Kidney (tissue), 14 donors: ENCODE results near the gene DPH7. TPM values are rescaled to one million over a fixed set of nuclear protein-coding genes. Genes with fewer than 3 reads are reported as not detected.
"Not testable (repeated sequence)": the region's sequence is repeated elsewhere in the genome, so short reads cannot be mapped to it uniquely, and the experiment has no call there.

Experiments used
- DNase-seq, 5 donors: peaks; one replicate each; pipeline ENCODE4 v3.0.0-alpha.2; 2013 to 2020
- FAIRE-seq: peaks from 2 replicates; lab custom pipeline; 2012; peaks lifted over from hg19 to GRCh38; lab: Jason Lieb, UNC
- H3K27ac ChIP-seq, 2 donors: one replicate each; pipeline ENCODE4 v1.7.0; 2013; ENCODE audit warnings: low read depth in 2 of 2, low read length in 2 of 2, inconsistent platforms in 1 of 2
- H3K27me3 ChIP-seq: one replicate; pipeline ENCODE4 v1.7.1; 2013; ENCODE audit warnings: low read length, inconsistent platforms; ENCODE audit not compliant: control insufficient read depth, insufficient read depth
- H3K36me3 ChIP-seq, 3 donors: one replicate each; pipeline versions ENCODE4 v1.7.0 to v1.7.1; 2013; ENCODE audit warnings: low read length in 3 of 3, control low read depth in 1 of 3, inconsistent platforms in 1 of 3; ENCODE audit not compliant: insufficient read depth in 3 of 3, control insufficient read depth in 2 of 3
- H3K4me1 ChIP-seq, 3 donors: one replicate each; pipeline versions ENCODE4 v1.7.0 to v1.7.1; 2013; ENCODE audit warnings: low read length in 3 of 3, inconsistent platforms in 1 of 3, low read depth in 1 of 3; ENCODE audit not compliant: control insufficient read depth in 2 of 3, insufficient read depth in 2 of 3
- H3K4me3 ChIP-seq, 3 donors: one replicate each; pipeline versions ENCODE4 v1.7.0 to v1.8.1; 2013; ENCODE audit warnings: low read length in 3 of 3, control low read depth in 1 of 3, inconsistent platforms in 1 of 3
- H3K9ac ChIP-seq, 3 donors: one replicate each; pipeline versions ENCODE4 v1.7.0 to v1.7.1; 2013; ENCODE audit warnings: low read length in 3 of 3, control low read depth in 1 of 3, inconsistent platforms in 1 of 3
- H3K9me3 ChIP-seq, 3 donors: one replicate each; pipeline versions ENCODE4 v1.7.0 to v1.7.1; 2013; ENCODE audit warnings: low read length in 3 of 3, control low read depth in 1 of 3, inconsistent platforms in 1 of 3; ENCODE audit not compliant: control insufficient read depth in 2 of 3, insufficient read depth in 1 of 3
- CTCF ChIP-seq: IDR thresholded peaks from 3 replicates; pipeline ENCODE4 v1.5.1; 2012; ENCODE audit warnings: mild to moderate bottlenecking, moderate library complexity, borderline replicate concordance; ENCODE audit not compliant: insufficient read depth; ENCODE audit errors: extremely low read depth
- intact Hi-C: fragments of 100-400 bp; cut with DNase I; formaldehyde crosslinking; loops from one replicate; pipeline ENCODE4 v1.11.1; 2022
- polyA plus RNA-seq: library from polyadenylated mRNA; stranded (reverse); fragments of 350-450 nt; fragmentation: Illumina TruSeq; extraction: RNeasy Lipid Tissue Mini Kit (QIAGEN cat#74804); gene quantifications from one replicate; pipeline ENCODE4 v1.2.3, GENCODE V29; 2014; ENCODE audit warnings: low read depth, low replicate concordance; ENCODE audit not compliant: insufficient read depth
- total RNA-seq: library from RNA; stranded (reverse); fragmentation: NEBNext Ultra II Directional; extraction: Animal tissue kit (Norgen Biotek cat#: 25700); gene quantifications from one replicate; pipeline ENCODE4 v1.2.1, GENCODE V29; 2021
- donor health status: control.
- donor health status: control.
- donor health status: control.
- donor health status: control.
- donor health status: control.
- donor health status: DM: yes; HTN: yes; CAD: no.
- donor health status: Normal renal cell carcinoma (clear cell type).

Gene DPH7
- total and polyA plus RNA-seq, 2 donors from 2014 or later: 23.2 to 31.4 TPM

GRCh38 chr9:137535120-137535428 lies 43.7 kb downstream of the DPH7 start:
- H3K4me3 ChIP-seq: peak overlapping the region in 1 of 3 donors; percentile 4
- intact Hi-C loops: no loop called here
- peaks cover 0 to 9% (median 0%) of the 10 kb centered on the region in 3 donors for H3K4me1 ChIP-seq
- no peak for FAIRE-seq
- TF ChIP-seq CTCF: no peak
- no peaks in the 10 kb centered on the region for H3K9me3 ChIP-seq
- H3K27ac ChIP-seq: no peak overlapping the region
- H3K9ac ChIP-seq: no peak overlapping the region
- H3K27me3 ChIP-seq: no peaks in the 10 kb centered on the region
- H3K36me3 ChIP-seq: no peaks in the 10 kb centered on the region
- DNase-seq: no peak

GRCh38 chr9:137534256-137535119 lies 44.2 kb downstream of the DPH7 start:
- Histone ChIP-seq H3K27me3 (no peaks in the 10 kb centered on the region), H3K9ac (no peak overlapping the region), H3K27ac (no peak overlapping the region), H3K36me3 (no peaks in the 10 kb centered on the region), H3K4me1 (peaks cover 0 to 9% (median 0%) of the 10 kb centered on the region in 3 donors), H3K4me3 (peak overlapping the region in 1 of 3 donors; percentile 4), H3K9me3 (no peaks in the 10 kb centered on the region)
- DNase-seq (peak in 3 of 5 donors; percentile 57 to 89 (median 84)), FAIRE-seq (no peak)
- intact Hi-C loops: no loop called here
- peak; percentile 62 for TF ChIP-seq CTCF

GRCh38 chr9:137532891-137533468 lies 45.7 kb downstream of the DPH7 start:
- H3K9me3 ChIP-seq, H3K4me1 ChIP-seq, H3K27me3 ChIP-seq, H3K27ac ChIP-seq, H3K4me3 ChIP-seq, intact Hi-C loops, H3K36me3 ChIP-seq, DNase-seq, H3K9ac ChIP-seq, FAIRE-seq: not testable (repeated sequence)

- Histone ChIP-seq H3K36me3 (no peaks in the 10 kb centered on the region), H3K9me3 (no peaks in the 10 kb centered on the region), H3K27me3 (no peaks in the 10 kb centered on the region), H3K9ac (no peak overlapping the region), H3K4me1 (peaks cover 0 to 9% (median 0%) of the 10 kb centered on the region in 3 donors), H3K4me3 (no peak overlapping the region), H3K27ac (no peak overlapping the region)
- DNase-seq (peak in 1 of 5 donors; percentile 39), FAIRE-seq (no peak)
- no peak for TF ChIP-seq CTCF
- intact Hi-C loops: no loop called here
These were observed 47.5 kb downstream of the DPH7 start for GRCh38 chr9:137531099-137531765.
